Calu3 (cell line): ENCODE data around the gene MAP2K6. TPM values are rescaled to one million over a fixed set of nuclear protein-coding genes. Genes with fewer than 3 reads are reported as not detected.

Source experiments
- BruUV-seq: library from RNA; stranded (reverse); fragments of 400-500 nt; replicated peaks from 2 replicates; lab custom pipeline; 2021; lab: Mats Ljungman, UMichigan
- CTCF ChIA-PET: fragments of 300-600 bp; sonication (Branson Sonifier 250); formaldehyde crosslinking; loops from one replicate; lab custom pipeline; 2022; ENCODE audit warnings: antibody characterized with exemption; lab: Charles Lee
- DNase-seq: peaks from one replicate; pipeline ENCODE4 v3.0.0; 2022
- H3K27ac Mint-ChIP-seq: one replicate; pipeline ENCODE4 v1.8.0; 2022; ENCODE audit warnings: mixed read lengths; ENCODE audit not compliant: unreplicated experiment
- H3K27me3 Mint-ChIP-seq: one replicate; pipeline ENCODE4 v1.8.0; 2022; ENCODE audit warnings: mixed read lengths; ENCODE audit not compliant: unreplicated experiment
- H3K36me3 Mint-ChIP-seq: one replicate; pipeline ENCODE4 v1.8.0; 2022; ENCODE audit warnings: mild to moderate bottlenecking, moderate library complexity, mixed read lengths; ENCODE audit not compliant: insufficient read depth, unreplicated experiment
- H3K4me1 Mint-ChIP-seq: one replicate; pipeline ENCODE4 v1.8.0; 2022; ENCODE audit warnings: mild to moderate bottlenecking, low read depth, mixed read lengths; ENCODE audit not compliant: unreplicated experiment
- H3K4me3 Mint-ChIP-seq: one replicate; pipeline ENCODE4 v1.8.0; 2022; ENCODE audit warnings: mild to moderate bottlenecking, low read depth, moderate library complexity, mixed read lengths; ENCODE audit not compliant: unreplicated experiment
- H3K9me3 Mint-ChIP-seq: one replicate; pipeline ENCODE4 v1.8.0; 2022; ENCODE audit warnings: low read depth, mixed read lengths; ENCODE audit not compliant: unreplicated experiment
- intact Hi-C: fragments of 100-400 bp; cut with micrococcal nuclease; formaldehyde crosslinking; loops from one replicate; pipeline ENCODE4 v1.10.0; 2022; ENCODE audit not compliant: unreplicated experiment
- total RNA-seq: library from RNA; stranded (reverse); gene quantifications from 2 replicates; pipeline ENCODE4 v1.2.3, GENCODE V29; 2022
- TF ChIP-seq, protein P1 (sequence below): fragments of 200-600 bp; IDR thresholded peaks from one replicate; pipeline ENCODE4 v1.8.0; 2022; ENCODE audit warnings: antibody characterized with exemption; ENCODE audit not compliant: unreplicated experiment

The MAP2K6 gene
- total RNA-seq, 1 experiment from 2014 or later: 13.0 TPM

DNA sequence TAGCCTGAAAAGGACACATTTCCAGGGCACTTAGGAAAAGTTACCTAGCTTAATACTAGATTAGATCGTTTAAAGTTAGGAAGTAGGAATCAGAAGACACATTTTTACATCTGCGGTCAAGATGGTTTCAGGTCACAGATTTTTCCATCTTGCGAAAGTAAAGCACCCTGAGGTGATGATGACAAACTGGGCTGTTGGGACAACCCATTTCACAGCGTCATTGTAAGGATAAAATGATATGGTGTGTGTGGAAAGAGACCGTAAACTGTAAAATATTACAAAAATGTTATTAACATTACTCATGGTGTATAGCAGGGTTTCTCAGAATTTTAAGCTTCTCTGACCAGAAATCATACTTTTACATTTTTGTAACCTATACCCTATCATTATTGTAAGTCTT lies 10.1 kb upstream of the MAP2K6 start:
- no peaks in the 10 kb centered on the region for H3K27me3 Mint-ChIP-seq
- H3K4me3 Mint-ChIP-seq: no peak overlapping the region
- DNase-seq: no peak
- H3K4me1 Mint-ChIP-seq: no peaks in the 10 kb centered on the region
- CTCF ChIA-PET: interaction anchor here (0.5 kb wide), 1 partner anchor 1132 kb away, joined by 4 read pairs; no protein-coding TSS in a partner anchor
- no peaks in the 10 kb centered on the region for H3K36me3 Mint-ChIP-seq
- no peak overlapping the region for H3K27ac Mint-ChIP-seq
- H3K9me3 Mint-ChIP-seq: peaks cover 3% of the 10 kb centered on the region
- TF ChIP-seq, protein P1, sequence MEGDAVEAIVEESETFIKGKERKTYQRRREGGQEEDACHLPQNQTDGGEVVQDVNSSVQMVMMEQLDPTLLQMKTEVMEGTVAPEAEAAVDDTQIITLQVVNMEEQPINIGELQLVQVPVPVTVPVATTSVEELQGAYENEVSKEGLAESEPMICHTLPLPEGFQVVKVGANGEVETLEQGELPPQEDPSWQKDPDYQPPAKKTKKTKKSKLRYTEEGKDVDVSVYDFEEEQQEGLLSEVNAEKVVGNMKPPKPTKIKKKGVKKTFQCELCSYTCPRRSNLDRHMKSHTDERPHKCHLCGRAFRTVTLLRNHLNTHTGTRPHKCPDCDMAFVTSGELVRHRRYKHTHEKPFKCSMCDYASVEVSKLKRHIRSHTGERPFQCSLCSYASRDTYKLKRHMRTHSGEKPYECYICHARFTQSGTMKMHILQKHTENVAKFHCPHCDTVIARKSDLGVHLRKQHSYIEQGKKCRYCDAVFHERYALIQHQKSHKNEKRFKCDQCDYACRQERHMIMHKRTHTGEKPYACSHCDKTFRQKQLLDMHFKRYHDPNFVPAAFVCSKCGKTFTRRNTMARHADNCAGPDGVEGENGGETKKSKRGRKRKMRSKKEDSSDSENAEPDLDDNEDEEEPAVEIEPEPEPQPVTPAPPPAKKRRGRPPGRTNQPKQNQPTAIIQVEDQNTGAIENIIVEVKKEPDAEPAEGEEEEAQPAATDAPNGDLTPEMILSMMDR: no peak
- no TSS peak for BruUV-seq
- intact Hi-C loops: no loop called here

DNA sequence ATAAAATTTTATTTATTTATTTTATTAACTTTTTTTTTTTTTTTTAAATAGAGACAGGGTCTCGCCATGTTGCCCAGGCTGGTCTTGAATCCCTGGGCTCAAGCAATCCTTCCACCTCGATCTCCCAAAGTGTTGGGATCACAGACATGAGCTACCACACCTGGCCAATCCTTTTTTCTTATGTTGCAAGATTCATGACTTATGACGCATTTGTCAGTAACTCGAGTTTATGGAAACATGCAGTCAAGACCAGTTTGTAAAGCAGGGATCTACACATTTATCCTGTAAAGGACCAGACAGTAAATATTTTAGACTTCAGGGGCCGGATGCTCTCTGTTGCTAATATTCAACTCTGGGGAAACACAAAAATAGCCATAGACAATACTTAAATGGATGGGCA lies 9.4 kb upstream of the MAP2K6 start:
- Mint-ChIP-seq H3K4me1 (no peaks in the 10 kb centered on the region), H3K27ac (no peak overlapping the region), H3K9me3 (peaks cover 3% of the 10 kb centered on the region), H3K27me3 (no peaks in the 10 kb centered on the region), H3K36me3 (no peaks in the 10 kb centered on the region), H3K4me3 (no peak overlapping the region)
- no TSS peak for BruUV-seq
- TF ChIP-seq, protein P1: no peak
- CTCF ChIA-PET: no interaction called here
- intact Hi-C loops: no loop called here
- DNase-seq: no peak

DNA sequence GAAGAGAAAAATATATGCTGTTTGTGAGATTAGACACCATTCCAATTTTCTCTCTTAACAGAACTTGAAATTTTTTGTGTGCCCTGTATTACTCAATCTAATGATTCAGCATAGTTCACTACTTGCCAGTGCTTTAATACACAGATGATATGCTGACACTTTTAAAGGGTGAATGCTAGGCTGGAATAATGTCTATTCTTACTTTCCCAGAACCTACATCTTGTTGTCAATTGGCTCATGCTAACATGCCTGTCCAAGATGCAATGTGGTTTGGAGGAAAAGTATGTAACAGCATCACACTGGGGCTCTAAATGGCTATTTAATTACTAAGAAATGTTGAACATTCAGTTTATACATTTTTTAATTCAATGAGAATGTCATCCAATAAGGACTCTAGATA lies 7.6 kb upstream of the MAP2K6 start:
- intact Hi-C loops: no loop called here

DNA sequence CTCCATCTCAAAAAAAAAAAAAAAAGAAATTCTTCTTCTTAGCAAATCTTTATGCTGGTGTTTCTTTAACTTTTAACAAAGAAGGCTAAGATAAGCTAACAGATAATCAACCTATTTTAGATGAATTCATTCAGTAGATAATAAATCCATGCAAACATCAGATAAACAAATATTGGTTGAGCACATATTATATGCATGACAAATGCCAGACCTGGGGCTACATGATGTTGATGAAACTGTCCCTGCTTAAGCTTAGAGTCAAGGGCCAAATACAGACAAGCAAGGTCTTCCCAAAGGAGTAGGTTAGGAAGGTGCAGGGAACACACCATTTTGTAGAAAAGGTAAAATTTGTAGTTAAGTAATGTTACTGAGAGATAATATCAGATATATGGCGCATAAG lies 6.7 kb upstream of the MAP2K6 start:
- H3K9me3 Mint-ChIP-seq: no peaks in the 10 kb centered on the region
- BruUV-seq: no TSS peak
- H3K27me3 Mint-ChIP-seq: no peaks in the 10 kb centered on the region
- H3K4me3 Mint-ChIP-seq: no peak overlapping the region
- CTCF ChIA-PET: no interaction called here
- TF ChIP-seq, protein P1: no peak
- no peaks in the 10 kb centered on the region for H3K36me3 Mint-ChIP-seq
- DNase-seq: no peak
- no peaks in the 10 kb centered on the region for H3K4me1 Mint-ChIP-seq
- intact Hi-C loops: no loop called here
- no peak overlapping the region for H3K27ac Mint-ChIP-seq

More for the DNA sequence above, 7.6 kb upstream of the MAP2K6 start:
- Mint-ChIP-seq H3K4me3 (no peak overlapping the region), H3K4me1 (no peaks in the 10 kb centered on the region), H3K36me3 (no peaks in the 10 kb centered on the region), H3K27me3 (no peaks in the 10 kb centered on the region), H3K27ac (no peak overlapping the region), H3K9me3 (no peaks in the 10 kb centered on the region)
- no TSS peak for BruUV-seq
- no peak for DNase-seq
- TF ChIP-seq, protein P1: no peak
- CTCF ChIA-PET: no interaction called here
